ENCODE results near the gene C2orf72. TPM values are rescaled to one million over a fixed set of nuclear protein-coding genes. Genes with fewer than 3 reads are reported as not detected.

Gene C2orf72
- total and polyA plus RNA-seq, 2 of the 13 experiments (the other 11 are each of a cell fraction or from before 2014, with no cell fraction given), result 147 to 203 TPM

- TF ChIP-seq FOXA1 (IDR thresholded peaks at IDR 0.05) (0 out of 2 replicates have a peak, but pooled peaks have one; percentile 7), FOXA1 (CRISPR knock-in tag; IDR thresholded peaks at IDR 0.05) (0 out of 2 replicates have a peak, but pooled peaks have one; percentile 50), HOXA9 (CRISPR knock-in tag; IDR thresholded peaks at IDR 0.05; ENCODE audit: borderline replicate concordance) (no peak), ZBTB21 (CRISPR knock-in tag; IDR thresholded peaks at IDR 0.05) (no peak), ZNF44 (CRISPR knock-in tag; IDR thresholded peaks at IDR 0.05) (no peak), TCF12 (IDR thresholded peaks at IDR 0.05) (no peak), TCF12 (CRISPR knock-in tag; IDR thresholded peaks at IDR 0.05) (no peak), STAT5B (CRISPR knock-in tag; IDR thresholded peaks at IDR 0.05) (no peak), ZNF260 (CRISPR knock-in tag; IDR thresholded peaks at IDR 0.05; ENCODE audit: borderline replicate concordance, low read depth) (no peak), ARID5B (CRISPR knock-in tag; IDR thresholded peaks at IDR 0.05) (peak; percentile 46), GLI4 (CRISPR knock-in tag; IDR thresholded peaks at IDR 0.05; ENCODE audit: borderline replicate concordance) (no peak), NCOA2 (CRISPR knock-in tag; IDR thresholded peaks at IDR 0.05) (peak; percentile 73), MIER3 (CRISPR knock-in tag; IDR thresholded peaks at IDR 0.05; ENCODE audit: borderline replicate concordance) (no peak), RARG (CRISPR knock-in tag; IDR thresholded peaks at IDR 0.05; ENCODE audit: low read depth) (no peak), ISX (CRISPR knock-in tag; conservative IDR thresholded peaks at IDR 0.05) (no peak), ZNF816 (CRISPR knock-in tag; IDR thresholded peaks at IDR 0.05; ENCODE audit: borderline replicate concordance) (0 out of 2 replicates have a peak, but pooled peaks have one; percentile 84), ZNF232 (CRISPR knock-in tag; IDR thresholded peaks at IDR 0.05; ENCODE audit: borderline replicate concordance) (peak; percentile 83), PHF5A (CRISPR knock-in tag; IDR thresholded peaks at IDR 0.05; ENCODE audit: low read depth, unreplicated experiment) (peak; percentile 30), SPEN (CRISPR knock-in tag; IDR thresholded peaks at IDR 0.05; ENCODE audit: low read depth) (0 out of 2 replicates have a peak, but pooled peaks have one; percentile 25), FOXJ3 (CRISPR knock-in tag; IDR thresholded peaks at IDR 0.05; ENCODE audit: borderline replicate concordance) (peak; percentile 6; the same call in 1 of the 2 replicates), ZNF263 (CRISPR knock-in tag; IDR thresholded peaks at IDR 0.05) (peak; percentile 79), SOX5 (CRISPR knock-in tag; IDR thresholded peaks at IDR 0.05; ENCODE audit: borderline replicate concordance) (peak; percentile 25; the same call in 1 of the 2 replicates), PHB2 (IDR thresholded peaks at IDR 0.05; ENCODE audit: partially characterized antibody) (no peak), CREB3 (CRISPR knock-in tag; IDR thresholded peaks at IDR 0.05) (no peak)
- TF ChIP-seq, protein P1, sequence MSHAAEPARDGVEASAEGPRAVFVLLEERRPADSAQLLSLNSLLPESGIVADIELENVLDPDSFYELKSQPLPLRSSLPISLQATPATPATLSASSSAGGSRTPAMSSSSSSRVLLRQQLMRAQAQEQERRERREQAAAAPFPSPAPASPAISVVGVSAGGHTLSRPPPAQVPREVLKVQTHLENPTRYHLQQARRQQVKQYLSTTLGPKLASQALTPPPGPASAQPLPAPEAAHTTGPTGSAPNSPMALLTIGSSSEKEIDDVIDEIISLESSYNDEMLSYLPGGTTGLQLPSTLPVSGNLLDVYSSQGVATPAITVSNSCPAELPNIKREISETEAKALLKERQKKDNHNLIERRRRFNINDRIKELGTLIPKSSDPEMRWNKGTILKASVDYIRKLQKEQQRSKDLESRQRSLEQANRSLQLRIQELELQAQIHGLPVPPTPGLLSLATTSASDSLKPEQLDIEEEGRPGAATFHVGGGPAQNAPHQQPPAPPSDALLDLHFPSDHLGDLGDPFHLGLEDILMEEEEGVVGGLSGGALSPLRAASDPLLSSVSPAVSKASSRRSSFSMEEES (CRISPR knock-in tag; IDR thresholded peaks at IDR 0.05), result no peak
Measured at GRCh38 chr2:231034291-231034882, 2.9 kb upstream of the C2orf72 start (continued).

All from HepG2 (cell line).